Neural progenitor cell (in vitro differentiated cells): ENCODE measurements around the gene RNF31. TPM values are rescaled to one million over a fixed set of nuclear protein-coding genes. Genes with fewer than 3 reads are reported as not detected.

Source experiments
- DNase-seq: peaks from one replicate; pipeline ENCODE4 v3.0.0-alpha.2; 2016; ENCODE audit warnings: low spot score
- H2AFZ ChIP-seq: fragments of 200-600 bp; sonication (generic); replicated peaks from 2 replicates; pipeline ENCODE4 v1.6.1; 2016; ENCODE audit warnings: antibody characterized with exemption
- H3F3A ChIP-seq: fragments of 200-600 bp; sonication (generic); 2 replicates; pipeline ENCODE4 v1.6.1; 2016; ENCODE audit warnings: antibody characterized with exemption, low read depth
- H3K27ac ChIP-seq: fragments of 200-600 bp; sonication (generic); 2 replicates; pipeline ENCODE4 v1.5.1; 2016; ENCODE audit warnings: mild to moderate bottlenecking
- H3K27me3 ChIP-seq: fragments of 200-600 bp; sonication (generic); 2 replicates; pipeline ENCODE4 v1.6.1; 2016; ENCODE audit warnings: mild to moderate bottlenecking, moderate library complexity
- H3K36me3 ChIP-seq: fragments of 200-600 bp; sonication (generic); 2 replicates; pipeline ENCODE4 v1.5.1; 2016
- H3K4me1 ChIP-seq: fragments of 200-600 bp; sonication (generic); 2 replicates; pipeline ENCODE4 v1.6.1; 2016; ENCODE audit warnings: mixed run types
- H3K4me2 ChIP-seq: fragments of 200-600 bp; sonication (generic); 2 replicates; pipeline ENCODE4 v1.6.1; 2016
- H3K4me3 ChIP-seq: fragments of 200-600 bp; sonication (generic); 2 replicates; pipeline ENCODE4 v1.5.1; 2016
- H3K79me2 ChIP-seq: fragments of 200-600 bp; sonication (generic); 2 replicates; pipeline ENCODE4 v1.6.1; 2016; ENCODE audit warnings: low read depth
- H3K9ac ChIP-seq: fragments of 200-600 bp; sonication (generic); 2 replicates; pipeline ENCODE4 v1.6.1; 2016
- H3K9me3 ChIP-seq: fragments of 200-600 bp; sonication (generic); 2 replicates; pipeline ENCODE4 v1.5.1; 2016; ENCODE audit warnings: low read depth
- H4K20me1 ChIP-seq: fragments of 200-600 bp; sonication (generic); 2 replicates; pipeline ENCODE4 v1.6.1; 2016; ENCODE audit warnings: low read depth
- H3K27ac Mint-ChIP-seq: 3 replicates; pipeline ENCODE4 v1.8.0; 2021; ENCODE audit warnings: mixed read lengths
- H3K27me3 Mint-ChIP-seq: 2 replicates; pipeline ENCODE4 v1.8.0; 2022; ENCODE audit warnings: low read depth, mild to moderate bottlenecking, inconsistent platforms, moderate library complexity, mixed read lengths; ENCODE audit not compliant: insufficient read depth
- H3K36me3 Mint-ChIP-seq: 3 replicates; pipeline ENCODE4 v1.8.0; 2021; ENCODE audit warnings: mixed read lengths
- H3K4me1 Mint-ChIP-seq: 3 replicates; pipeline ENCODE4 v1.8.0; 2021; ENCODE audit warnings: mixed read lengths
- H3K4me3 Mint-ChIP-seq: 3 replicates; pipeline ENCODE4 v1.8.0; 2021; ENCODE audit warnings: mild to moderate bottlenecking, moderate library complexity, mixed read lengths
- H3K9me3 Mint-ChIP-seq: 3 replicates; pipeline ENCODE4 v1.8.0; 2020; ENCODE audit warnings: mixed read lengths
- EZH2 ChIP-seq: fragments of 200-600 bp; sonication (generic); IDR thresholded peaks from 2 replicates; pipeline ENCODE4 v1.6.1; 2017; ENCODE audit warnings: antibody characterized with exemption, mild to moderate bottlenecking, moderate library complexity
- EZH2phosphoT487 ChIP-seq: fragments of 200-600 bp; sonication (generic); IDR thresholded peaks from 2 replicates; pipeline ENCODE4 v1.6.1; 2017; ENCODE audit warnings: antibody characterized with exemption
- total RNA-seq: library from RNA; depleted of rRNA; stranded (reverse); fragments of >200 nt; gene quantifications from 2 replicates; pipeline ENCODE4 v1.2.3, GENCODE V29; 2015; ENCODE audit warnings: low replicate concordance
- TF ChIP-seq, protein P1 (sequence below): fragments of 200-600 bp; sonication (generic); IDR thresholded peaks from 2 replicates; pipeline ENCODE4 v1.5.1; 2017; ENCODE audit warnings: antibody characterized with exemption, mild to moderate bottlenecking

RNF31 gene
- total RNA-seq, 1 donor from 2014 or later, result 28.8 TPM

DNA sequence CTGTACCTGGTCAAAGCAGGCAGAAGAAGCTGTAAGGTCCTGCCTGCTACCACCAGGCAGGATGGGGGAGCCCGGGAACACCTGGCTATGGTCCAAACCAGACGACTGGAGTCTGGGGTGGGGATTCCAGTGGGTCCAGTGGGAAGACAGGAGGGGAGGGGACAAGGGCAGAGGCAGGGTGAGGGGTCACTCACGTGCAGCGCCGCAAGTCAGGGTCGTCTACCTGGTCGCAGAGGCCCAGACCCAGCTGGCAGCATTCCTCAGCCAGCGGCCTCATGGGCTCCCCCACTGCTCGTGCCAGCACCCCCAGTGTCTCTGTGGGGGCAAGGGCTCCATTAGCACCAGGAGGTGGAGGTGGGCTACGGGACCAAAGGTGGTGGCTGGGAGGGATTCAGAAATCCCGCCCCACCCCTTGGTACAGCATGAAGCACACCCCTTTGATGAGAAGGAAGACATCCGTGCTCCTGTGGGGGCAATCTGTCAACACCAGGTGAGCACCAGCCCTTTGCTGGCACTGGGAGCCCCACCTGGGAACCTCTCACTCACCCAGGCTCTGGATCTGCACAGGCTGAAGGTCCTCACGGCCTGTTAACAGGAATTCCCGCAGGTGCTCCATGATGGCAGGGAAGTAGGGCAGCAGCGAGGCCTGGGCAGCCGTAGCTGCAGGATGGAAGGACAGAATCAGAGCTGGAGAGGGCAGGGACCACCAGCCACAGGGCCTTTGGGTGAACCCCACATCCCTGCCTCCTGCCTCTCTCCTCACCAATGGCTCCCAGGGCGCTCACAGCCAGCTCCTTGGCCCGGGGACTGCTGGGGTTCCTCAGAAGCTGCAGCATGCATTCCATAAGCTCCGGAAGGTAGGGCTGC, 37.0 kb downstream of the RNF31 start:
- no peak for DNase-seq
- Histone ChIP-seq H3K4me3 (no peak overlapping the region), H3K9me3 (no peaks in the 10 kb centered on the region), H3K9ac (no peak overlapping the region), H3K4me2 (no peak overlapping the region), H2AFZ (no peak overlapping the region), H3K4me1 (peaks cover 6% of the 10 kb centered on the region), H3K36me3 (no peaks in the 10 kb centered on the region), H3F3A (peaks cover 18% of the 10 kb centered on the region), H3K79me2 (peaks cover 15% of the 10 kb centered on the region), H3K27ac (no peak overlapping the region), H4K20me1 (peaks cover 14% of the 10 kb centered on the region), H3K27me3 (no peaks in the 10 kb centered on the region)
- peaks cover 19% of the 10 kb centered on the region for H3K36me3 Mint-ChIP-seq
- no peak overlapping the region for H3K4me3 Mint-ChIP-seq
- H3K27me3 Mint-ChIP-seq, result peaks cover 3% of the 10 kb centered on the region
- no peak for TF ChIP-seq EZH2phosphoT487
- no peak for TF ChIP-seq EZH2
- TF ChIP-seq, protein P1, sequence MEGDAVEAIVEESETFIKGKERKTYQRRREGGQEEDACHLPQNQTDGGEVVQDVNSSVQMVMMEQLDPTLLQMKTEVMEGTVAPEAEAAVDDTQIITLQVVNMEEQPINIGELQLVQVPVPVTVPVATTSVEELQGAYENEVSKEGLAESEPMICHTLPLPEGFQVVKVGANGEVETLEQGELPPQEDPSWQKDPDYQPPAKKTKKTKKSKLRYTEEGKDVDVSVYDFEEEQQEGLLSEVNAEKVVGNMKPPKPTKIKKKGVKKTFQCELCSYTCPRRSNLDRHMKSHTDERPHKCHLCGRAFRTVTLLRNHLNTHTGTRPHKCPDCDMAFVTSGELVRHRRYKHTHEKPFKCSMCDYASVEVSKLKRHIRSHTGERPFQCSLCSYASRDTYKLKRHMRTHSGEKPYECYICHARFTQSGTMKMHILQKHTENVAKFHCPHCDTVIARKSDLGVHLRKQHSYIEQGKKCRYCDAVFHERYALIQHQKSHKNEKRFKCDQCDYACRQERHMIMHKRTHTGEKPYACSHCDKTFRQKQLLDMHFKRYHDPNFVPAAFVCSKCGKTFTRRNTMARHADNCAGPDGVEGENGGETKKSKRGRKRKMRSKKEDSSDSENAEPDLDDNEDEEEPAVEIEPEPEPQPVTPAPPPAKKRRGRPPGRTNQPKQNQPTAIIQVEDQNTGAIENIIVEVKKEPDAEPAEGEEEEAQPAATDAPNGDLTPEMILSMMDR, result no peak
- peaks cover 14% of the 10 kb centered on the region for H3K4me1 Mint-ChIP-seq
- no peaks in the 10 kb centered on the region for H3K9me3 Mint-ChIP-seq
- no peak overlapping the region for H3K27ac Mint-ChIP-seq

DNA sequence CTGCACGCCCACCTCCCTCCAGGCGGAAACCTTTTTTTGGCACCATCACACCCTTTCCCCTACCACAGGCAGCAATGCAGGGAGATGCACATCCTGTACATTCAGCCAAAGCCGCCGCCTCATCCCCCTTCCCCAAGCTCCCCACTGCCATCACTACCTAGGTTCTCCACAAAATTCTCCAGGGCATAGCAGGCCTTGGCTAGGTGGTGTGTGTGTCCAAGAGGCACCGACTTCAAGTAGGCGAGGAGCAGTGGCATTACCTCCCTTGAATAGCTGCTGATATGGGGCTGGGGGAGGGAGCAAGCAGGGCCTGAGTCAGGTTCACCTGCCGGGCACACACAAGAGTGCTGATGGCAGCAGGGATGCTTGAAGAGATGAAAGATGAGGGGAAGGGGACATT, 37.7 kb downstream of the RNF31 start:
- H3K27me3 Mint-ChIP-seq, result peaks cover 3% of the 10 kb centered on the region
- H3K9me3 ChIP-seq, result no peaks in the 10 kb centered on the region
- H3K9me3 Mint-ChIP-seq, result no peaks in the 10 kb centered on the region
- H3K9ac ChIP-seq, result no peak overlapping the region
- H3K36me3 Mint-ChIP-seq, result peaks cover 19% of the 10 kb centered on the region
- H3K27ac ChIP-seq, result no peak overlapping the region
- no peak overlapping the region for H2AFZ ChIP-seq
- H3K4me3 Mint-ChIP-seq, result no peak overlapping the region
- no peak overlapping the region for H3K4me2 ChIP-seq
- no peak overlapping the region for H3K27ac Mint-ChIP-seq
- peaks cover 22% of the 10 kb centered on the region for H3F3A ChIP-seq
- H3K4me1 ChIP-seq, result peaks cover 6% of the 10 kb centered on the region
- H3K27me3 ChIP-seq, result no peaks in the 10 kb centered on the region
- H3K79me2 ChIP-seq, result peaks cover 15% of the 10 kb centered on the region
- no peak overlapping the region for H3K4me3 ChIP-seq
- H4K20me1 ChIP-seq, result peaks cover 14% of the 10 kb centered on the region
- no peak for DNase-seq
- no peaks in the 10 kb centered on the region for H3K36me3 ChIP-seq
- H3K4me1 Mint-ChIP-seq, result peaks cover 18% of the 10 kb centered on the region
- TF ChIP-seq EZH2, result no peak
- TF ChIP-seq, protein P1, result no peak
- TF ChIP-seq EZH2phosphoT487, result no peak

DNA sequence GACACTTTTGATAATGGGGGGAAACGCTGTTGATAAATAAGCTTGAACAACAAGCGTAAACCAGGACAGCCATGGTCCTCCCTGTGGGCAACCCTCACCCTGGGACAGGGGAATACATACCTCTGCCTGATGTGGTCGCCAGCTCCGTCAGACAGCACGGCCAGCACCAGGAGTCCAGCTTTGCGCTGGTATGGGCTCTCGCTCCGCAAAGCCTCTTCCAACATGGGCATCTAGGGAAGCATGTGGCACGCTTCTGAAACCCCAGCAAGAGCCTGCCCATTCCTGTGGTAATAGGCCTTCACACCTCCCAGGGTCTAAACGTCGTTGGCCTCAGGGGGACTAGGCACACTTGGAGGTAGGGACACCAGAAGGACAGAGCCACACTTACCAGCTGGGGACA, 38.4 kb downstream of the RNF31 start:
- H3K9me3 ChIP-seq, result no peaks in the 10 kb centered on the region
- H3K36me3 ChIP-seq, result no peaks in the 10 kb centered on the region
- Mint-ChIP-seq H3K4me1 (peaks cover 19% of the 10 kb centered on the region), H3K9me3 (no peaks in the 10 kb centered on the region), H3K36me3 (peaks cover 19% of the 10 kb centered on the region), H3K27ac (no peak overlapping the region), H3K4me3 (no peak overlapping the region), H3K27me3 (peaks cover 3% of the 10 kb centered on the region)
- H3K9ac ChIP-seq, result no peak overlapping the region
- H2AFZ ChIP-seq, result no peak overlapping the region
- H4K20me1 ChIP-seq, result peaks cover 14% of the 10 kb centered on the region
- H3K4me3 ChIP-seq, result no peak overlapping the region
- DNase-seq, result no peak
- no peak overlapping the region for H3K27ac ChIP-seq
- TF ChIP-seq EZH2phosphoT487 (no peak), EZH2 (no peak)
- TF ChIP-seq, protein P1, result no peak
- peaks cover 15% of the 10 kb centered on the region for H3K79me2 ChIP-seq
- peaks cover 6% of the 10 kb centered on the region for H3K4me1 ChIP-seq
- H3K27me3 ChIP-seq, result no peaks in the 10 kb centered on the region
- peaks cover 22% of the 10 kb centered on the region for H3F3A ChIP-seq
- no peak overlapping the region for H3K4me2 ChIP-seq
